HEK293 (cell line): Measurements from ENCODE around the gene COL9A1.

ENCODE experiments used
- CTCF ChIA-PET: fragments of 350-600 bp; formaldehyde crosslinking; extraction: SDS; loops from one replicate; lab custom pipeline; 2021; ENCODE audit warnings: antibody characterized with exemption; lab: Yijun Ruan, JAX
- POLR2A ChIA-PET: fragments of 300-600 bp; formaldehyde crosslinking; extraction: SDS; loops from one replicate; lab custom pipeline; 2020; ENCODE audit warnings: antibody characterized with exemption, inconsistent platforms; lab: Yijun Ruan, JAX
- H3K27ac ChIP-seq: fragments of 200-500 bp; sonication (Bioruptor generic); 2 replicates; pipeline ENCODE4 v1.5.1; 2014; ENCODE audit warnings: low read depth, low read length, control low read depth, inconsistent platforms; ENCODE audit errors: extremely low read depth
- H3K36me3 ChIP-seq, 2 experiments: fragments of 200-500 bp in 1 of 2; sonication (Bioruptor generic) in 1 of 2; 1 replicate in 1 of 2; 2 replicates in 1 of 2; pipeline ENCODE4 v1.5.1; 2014 to 2017; ENCODE audit warnings: inconsistent platforms in 2 of 2, low read length in 2 of 2; ENCODE audit not compliant: control insufficient read depth in 2 of 2, insufficient read depth in 1 of 2
- H3K4me1 ChIP-seq: fragments of 200-500 bp; sonication (Bioruptor generic); 2 replicates; pipeline ENCODE4 v1.5.1; 2014; ENCODE audit warnings: mild to moderate bottlenecking, low read length, inconsistent platforms; ENCODE audit not compliant: control insufficient read depth, insufficient read depth
- H3K4me3 ChIP-seq: 2 replicates; pipeline ENCODE4 v1.5.1; 2011; ENCODE audit warnings: low read depth, mild to moderate bottlenecking, control low read depth, low read length, moderate library complexity
- H3K9me3 ChIP-seq: fragments of 200-500 bp; sonication (Bioruptor generic); 2 replicates; pipeline ENCODE4 v1.5.1; 2014; ENCODE audit warnings: low read depth, low read length, inconsistent platforms; ENCODE audit not compliant: control insufficient read depth, insufficient read depth
- GLIS1 ChIP-seq: fragments of 450-650 bp; formaldehyde crosslinking; IDR thresholded peaks from 2 replicates; pipeline ENCODE4 v1.5.1; 2016; ENCODE audit warnings: missing biosample characterization, missing genetic modification characterization
- HOXD13 ChIP-seq: sonication (generic); formaldehyde crosslinking; IDR thresholded peaks from 2 replicates; pipeline ENCODE4 v1.8.0; 2022; ENCODE audit warnings: missing genetic modification reagents, borderline replicate concordance
- KLF10 ChIP-seq: fragments of 450-650 bp; IDR thresholded peaks from 2 replicates; pipeline ENCODE4 v1.5.1; 2018; ENCODE audit warnings: missing biosample characterization, mild to moderate bottlenecking, missing genetic modification characterization
- KLF8 ChIP-seq: fragments of 450-650 bp; formaldehyde crosslinking; IDR thresholded peaks from 2 replicates; pipeline ENCODE4 v1.5.1; 2016; ENCODE audit warnings: missing biosample characterization, missing genetic modification characterization
- MZF1 ChIP-seq: fragments of 450-650 bp; formaldehyde crosslinking; IDR thresholded peaks from 2 replicates; pipeline ENCODE4 v1.5.1; 2017; ENCODE audit warnings: missing biosample characterization, missing genetic modification characterization, borderline replicate concordance
- OSR2 ChIP-seq: fragments of 450-650 bp; formaldehyde crosslinking; IDR thresholded peaks from 2 replicates; pipeline ENCODE4 v1.5.1; 2016; ENCODE audit warnings: missing biosample characterization, missing genetic modification characterization
- PRDM6 ChIP-seq: fragments of 450-650 bp; formaldehyde crosslinking; IDR thresholded peaks from 2 replicates; pipeline ENCODE4 v1.5.1; 2017; ENCODE audit warnings: missing biosample characterization, missing genetic modification characterization
- ZBTB1 ChIP-seq: fragments of 450-650 bp; formaldehyde crosslinking; IDR thresholded peaks from 2 replicates; pipeline ENCODE4 v1.5.1; 2016; ENCODE audit warnings: missing biosample characterization, missing genetic modification characterization
- ZBTB44 ChIP-seq: fragments of 450-650 bp; IDR thresholded peaks from 2 replicates; pipeline ENCODE4 v1.5.1; 2018; ENCODE audit warnings: missing biosample characterization, mild to moderate bottlenecking, missing genetic modification characterization
- ZBTB8A ChIP-seq: fragments of 450-650 bp; formaldehyde crosslinking; IDR thresholded peaks from 2 replicates; pipeline ENCODE4 v1.5.1; 2016; ENCODE audit warnings: missing biosample characterization, missing genetic modification characterization
- ZNF16 ChIP-seq: fragments of 450-650 bp; formaldehyde crosslinking; IDR thresholded peaks from 2 replicates; pipeline ENCODE4 v1.5.1; 2016; ENCODE audit warnings: low read depth, missing biosample characterization, missing genetic modification characterization
- ZNF266 ChIP-seq: fragments of 450-650 bp; formaldehyde crosslinking; IDR thresholded peaks from 2 replicates; pipeline ENCODE4 v1.5.1; 2016; ENCODE audit warnings: missing biosample characterization, missing genetic modification characterization, low read depth
- ZNF366 ChIP-seq: fragments of 450-650 bp; formaldehyde crosslinking; conservative IDR thresholded peaks from 2 replicates; pipeline ENCODE4 v1.5.1; 2016; ENCODE audit warnings: missing biosample characterization, missing genetic modification characterization
- ZNF654 ChIP-seq: fragments of 450-650 bp; formaldehyde crosslinking; IDR thresholded peaks from 2 replicates; pipeline ENCODE4 v1.5.1; 2016; ENCODE audit warnings: low read depth, missing biosample characterization, missing genetic modification characterization
- ZNF660 ChIP-seq: fragments of 450-650 bp; IDR thresholded peaks from 2 replicates; pipeline ENCODE4 v1.5.1; 2018; ENCODE audit warnings: missing biosample characterization, mild to moderate bottlenecking, missing genetic modification characterization
- ZNF670 ChIP-seq: fragments of 450-650 bp; formaldehyde crosslinking; IDR thresholded peaks from 2 replicates; pipeline ENCODE4 v1.5.1; 2016; ENCODE audit warnings: missing biosample characterization, missing genetic modification characterization, low read depth

The COL9A1 gene

DNA sequence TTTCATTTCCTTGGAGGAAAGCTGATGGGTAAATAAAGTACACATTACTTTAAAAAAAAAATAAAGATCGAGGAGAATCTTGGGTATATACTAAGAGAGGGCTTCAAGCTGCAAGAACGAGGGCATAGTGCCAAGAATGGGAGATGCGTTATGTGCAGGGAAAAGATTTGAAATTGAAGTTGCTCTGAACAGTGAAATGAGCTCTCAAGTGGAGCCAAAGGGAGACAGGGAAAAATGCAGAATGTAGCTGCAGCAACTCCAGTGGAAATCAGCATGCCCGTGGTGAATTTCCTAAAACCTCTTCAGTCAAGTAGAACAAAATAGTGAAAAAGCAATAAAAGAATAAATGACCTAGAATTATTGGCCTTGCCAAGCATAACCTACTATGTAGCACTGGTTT is 11.4 kb upstream of the COL9A1 start:
- POLR2A ChIA-PET: interaction anchor here (1.1 to 2.2 kb wide), 2 partner anchors 55 to 99 kb away, joined by 4 to 8 read pairs; partner anchors contain the start of gene FAM135A

DNA sequence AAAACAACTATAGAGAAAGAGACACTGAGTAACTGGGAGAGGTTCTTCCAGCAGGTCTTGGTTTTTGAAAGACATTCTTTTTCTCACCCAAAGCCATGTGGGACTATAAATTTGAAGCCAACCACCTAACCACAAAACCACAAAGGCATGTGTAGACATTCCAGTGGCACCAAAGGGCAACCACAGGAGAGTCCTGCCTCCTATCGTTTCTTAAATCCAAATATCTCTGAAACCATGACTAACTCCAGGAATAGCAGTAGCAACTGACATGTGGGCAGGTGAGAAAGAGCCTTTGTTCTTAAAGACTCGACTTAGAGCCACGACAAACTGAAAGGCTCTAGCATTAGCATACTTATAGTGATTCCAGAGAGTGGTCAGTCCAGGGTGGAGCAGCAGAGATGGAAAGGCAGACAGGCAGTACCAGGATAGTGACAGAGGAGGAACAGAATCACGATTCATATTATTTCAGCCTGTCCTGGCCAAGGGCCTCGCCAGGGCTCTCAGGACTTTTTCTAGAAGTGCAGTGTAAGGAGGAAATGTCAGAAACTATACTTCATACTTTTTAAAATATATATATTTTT is 9.4 kb upstream of the COL9A1 start:
- Histone ChIP-seq H3K9me3 (no peaks in the 10 kb centered on the region), H3K27ac (no peak overlapping the region), H3K36me3 (no peaks in the 10 kb centered on the region), H3K4me1 (peaks cover 6% of the 10 kb centered on the region; the same call in 1 of the 2 replicates), H3K4me3 (no peak overlapping the region)
- POLR2A ChIA-PET: interaction anchor here (2.2 kb wide), 1 partner anchor 101 kb away, joined by 8 read pairs; the partner anchor contains the start of gene FAM135A
- CTCF ChIA-PET: interaction anchor here (0.7 to 9.4 kb wide), 6 partner anchors 56 to 934 kb away, joined by 3 to 368 read pairs (median 6); no protein-coding TSS in a partner anchor
- TF ChIP-seq MZF1 (no peak), KLF8 (tag by site-specific recombination) (peak; percentile 31; the same call in 1 of the 2 replicates), OSR2 (tag by site-specific recombination) (peak; percentile 53), HOXD13 (CRISPR knock-in tag) (peak; percentile 12; the same call in 1 of the 2 replicates), ZNF16 (tag by site-specific recombination) (no peak), ZNF366 (tag by site-specific recombination) (peak; percentile 35; the same call in 1 of the 2 replicates), KLF10 (tag by site-specific recombination) (0 out of 2 replicates have a peak, but pooled peaks have one; percentile 26), GLIS1 (tag by site-specific recombination) (peak; percentile 25; the same call in 1 of the 2 replicates)

More for the DNA sequence above, 11.4 kb upstream of the COL9A1 start:
- no peak overlapping the region for H3K27ac ChIP-seq
- CTCF ChIA-PET: interaction anchor here (0.5 to 9.4 kb wide), 5 partner anchors 54 to 1677 kb away, joined by 3 to 368 read pairs (median 3); no protein-coding TSS in a partner anchor
- no peaks in the 10 kb centered on the region for H3K36me3 ChIP-seq
- H3K9me3 ChIP-seq: no peaks in the 10 kb centered on the region
- no peak overlapping the region for H3K4me3 ChIP-seq
- H3K4me1 ChIP-seq: peaks cover 6% of the 10 kb centered on the region; the same call in 1 of the 2 replicates
- TF ChIP-seq PRDM6 (tag by site-specific recombination): peak; percentile 13; the same call in 1 of the 2 replicates
- no peak for TF ChIP-seq ZBTB8A (tag by site-specific recombination)
- peak; percentile 62; the same call in 1 of the 2 replicates for TF ChIP-seq ZBTB44
- TF ChIP-seq HOXD13 (CRISPR knock-in tag): no peak

GRCh38 chr6:70310063-70310694 is 7.3 kb upstream of the COL9A1 start:
- no peaks in the 10 kb centered on the region for H3K9me3 ChIP-seq
- no peak for TF ChIP-seq ZNF266 (tag by site-specific recombination)
- TF ChIP-seq ZNF660 (tag by site-specific recombination): peak; percentile 36; the same call in 1 of the 2 replicates
- peak; percentile 77 for TF ChIP-seq ZNF654 (tag by site-specific recombination)
- no peak for TF ChIP-seq ZBTB1 (tag by site-specific recombination)
- TF ChIP-seq ZNF670 (tag by site-specific recombination): no peak
- ChIA-PET CTCF (interaction anchor here (0.6 to 9.4 kb wide), 71 partner anchors 9 to 702 kb away, joined by 3 to 368 read pairs (median 5); partner anchors contain the start of genes B3GAT2 and FAM135A), POLR2A (interaction anchor here (0.8 to 1.6 kb wide), 2 partner anchors 60 to 103 kb away, joined by 4 to 10 read pairs; partner anchors contain the start of gene FAM135A)
- H3K4me3 ChIP-seq: no peak overlapping the region
- no peaks in the 10 kb centered on the region for H3K36me3 ChIP-seq
- no peak overlapping the region for H3K27ac ChIP-seq
- H3K4me1 ChIP-seq: peaks cover 6% of the 10 kb centered on the region; the same call in 1 of the 2 replicates
